Neural crest cell (in vitro differentiated cells): ENCODE results near the gene AKAP14. TPM values are rescaled to one million over a fixed set of nuclear protein-coding genes. Genes with fewer than 3 reads are reported as not detected.

Experiments used
- DNase-seq: peaks from one replicate; pipeline ENCODE4 v3.0.0; 2021; ENCODE audit warnings: low read depth, mixed read lengths, low spot score
- H3K27ac Mint-ChIP-seq: one replicate; pipeline ENCODE4 v1.8.0; 2021; ENCODE audit warnings: mild to moderate bottlenecking, mixed read lengths; ENCODE audit not compliant: unreplicated experiment
- H3K27me3 Mint-ChIP-seq: 2 replicates; pipeline ENCODE4 v1.8.0; 2021; ENCODE audit warnings: low read depth, mild to moderate bottlenecking, mixed read lengths
- H3K36me3 Mint-ChIP-seq: 2 replicates; pipeline ENCODE4 v1.8.0; 2021; ENCODE audit warnings: low read depth, mild to moderate bottlenecking, mixed read lengths
- H3K4me1 Mint-ChIP-seq: 2 replicates; pipeline ENCODE4 v1.8.0; 2021; ENCODE audit warnings: mixed read lengths
- H3K4me3 Mint-ChIP-seq: one replicate; pipeline ENCODE4 v1.8.0; 2021; ENCODE audit warnings: mild to moderate bottlenecking, mixed read lengths
- H3K9me3 Mint-ChIP-seq: 2 replicates; pipeline ENCODE4 v1.8.0; 2021; ENCODE audit warnings: mixed read lengths
- CTCF ChIP-seq: fragments of 200-600 bp; sonication (generic); conservative IDR thresholded peaks from 2 replicates; pipeline ENCODE4 v1.5.0; 2021; ENCODE audit warnings: antibody characterized with exemption, mild to moderate bottlenecking
- total RNA-seq: library from RNA; stranded (reverse); gene quantifications from 2 replicates; pipeline ENCODE4 v1.2.1, GENCODE V29; 2021

The AKAP14 gene
- total RNA-seq, 1 donor from 2014 or later: not detected

GRCh38 chrX:119871599-119872395, 23.9 kb upstream of the AKAP14 start, which contains the start of the genes NDUFA1 and RNF113A:
Gene NDUFA1, plus strand, starts transcription at chrX:119871832. Its CDS starts 80 bp downstream, at chrX:119871912.
Gene RNF113A, minus strand, starts transcription at chrX:119871733. Its CDS starts 120 bp downstream, at chrX:119871613.
- peaks cover 5% of the 10 kb centered on the region for H3K36me3 Mint-ChIP-seq
- H3K27me3 Mint-ChIP-seq: no peaks in the 10 kb centered on the region
- peaks cover 19% of the 10 kb centered on the region for H3K4me1 Mint-ChIP-seq
- peak within 1 kb of the TSS; percentile 98 for H3K27ac Mint-ChIP-seq
- H3K9me3 Mint-ChIP-seq: no peaks in the 10 kb centered on the region
- peak within 1 kb of the TSS; percentile 95 for H3K4me3 Mint-ChIP-seq
- DNase-seq: peak; percentile 58
- TF ChIP-seq CTCF: no peak

DNA sequence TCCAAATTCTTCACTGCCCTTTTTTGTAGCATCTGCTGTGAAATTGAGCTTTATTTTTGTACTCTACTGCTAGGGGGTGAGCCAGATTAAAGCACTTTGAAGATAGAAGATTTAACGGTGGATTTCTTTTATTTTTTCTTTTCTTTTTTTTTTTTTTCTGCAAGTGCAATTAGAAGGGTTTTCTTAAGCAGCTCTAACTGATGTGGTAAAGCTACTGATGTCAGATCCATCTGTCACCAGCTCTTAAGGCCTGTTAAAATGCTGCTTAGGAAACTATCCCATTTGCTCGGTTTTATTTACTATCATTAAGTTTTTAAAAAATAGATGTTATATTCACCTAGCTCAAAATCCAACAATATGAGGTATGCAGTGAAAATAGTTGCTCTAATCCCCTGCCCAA, 17.0 kb upstream of the AKAP14 start:
- no peak for TF ChIP-seq CTCF
- H3K9me3 Mint-ChIP-seq: peaks cover under 1% of the 10 kb centered on the region
- no peak overlapping the region for H3K4me3 Mint-ChIP-seq
- H3K36me3 Mint-ChIP-seq: peaks cover 1% of the 10 kb centered on the region
- H3K4me1 Mint-ChIP-seq: peaks cover 5% of the 10 kb centered on the region
- DNase-seq: no peak
- no peak overlapping the region for H3K27ac Mint-ChIP-seq
- H3K27me3 Mint-ChIP-seq: no peaks in the 10 kb centered on the region

DNA sequence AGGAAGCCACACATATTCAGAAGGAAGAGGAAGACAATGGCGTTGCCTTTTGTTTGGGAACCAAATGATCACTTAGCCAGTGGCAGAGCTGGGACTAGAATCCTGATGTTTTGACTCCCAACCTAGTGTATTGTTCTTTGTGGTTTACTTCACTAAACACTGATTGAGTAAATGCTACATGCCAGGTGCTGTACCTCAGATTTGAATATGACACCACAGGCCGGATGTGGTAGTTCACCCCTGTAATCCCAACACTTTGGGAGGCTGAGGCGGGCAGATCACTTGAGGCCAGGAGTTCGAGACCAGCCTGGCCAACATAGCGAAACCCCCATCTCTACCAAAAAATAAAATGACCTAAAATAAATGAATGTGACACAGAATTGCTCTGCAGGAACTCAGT, 15.6 kb upstream of the AKAP14 start:
- peaks cover 4% of the 10 kb centered on the region for H3K9me3 Mint-ChIP-seq
- peaks cover 3% of the 10 kb centered on the region for H3K36me3 Mint-ChIP-seq
- H3K27ac Mint-ChIP-seq: no peak overlapping the region
- peaks cover 5% of the 10 kb centered on the region for H3K4me1 Mint-ChIP-seq
- DNase-seq: no peak
- TF ChIP-seq CTCF: no peak
- H3K27me3 Mint-ChIP-seq: no peaks in the 10 kb centered on the region
- H3K4me3 Mint-ChIP-seq: no peak overlapping the region

- Mint-ChIP-seq H3K9me3 (peaks cover 4% of the 10 kb centered on the region), H3K4me1 (peaks cover 5% of the 10 kb centered on the region), H3K36me3 (peaks cover 3% of the 10 kb centered on the region), H3K27ac (no peak overlapping the region), H3K4me3 (peak overlapping the region; percentile 52), H3K27me3 (no peaks in the 10 kb centered on the region)
- TF ChIP-seq CTCF: peak; percentile 65
- DNase-seq: peak; percentile 1
Measured at GRCh38 chrX:119880552-119881437, 14.9 kb upstream of the AKAP14 start.

DNA sequence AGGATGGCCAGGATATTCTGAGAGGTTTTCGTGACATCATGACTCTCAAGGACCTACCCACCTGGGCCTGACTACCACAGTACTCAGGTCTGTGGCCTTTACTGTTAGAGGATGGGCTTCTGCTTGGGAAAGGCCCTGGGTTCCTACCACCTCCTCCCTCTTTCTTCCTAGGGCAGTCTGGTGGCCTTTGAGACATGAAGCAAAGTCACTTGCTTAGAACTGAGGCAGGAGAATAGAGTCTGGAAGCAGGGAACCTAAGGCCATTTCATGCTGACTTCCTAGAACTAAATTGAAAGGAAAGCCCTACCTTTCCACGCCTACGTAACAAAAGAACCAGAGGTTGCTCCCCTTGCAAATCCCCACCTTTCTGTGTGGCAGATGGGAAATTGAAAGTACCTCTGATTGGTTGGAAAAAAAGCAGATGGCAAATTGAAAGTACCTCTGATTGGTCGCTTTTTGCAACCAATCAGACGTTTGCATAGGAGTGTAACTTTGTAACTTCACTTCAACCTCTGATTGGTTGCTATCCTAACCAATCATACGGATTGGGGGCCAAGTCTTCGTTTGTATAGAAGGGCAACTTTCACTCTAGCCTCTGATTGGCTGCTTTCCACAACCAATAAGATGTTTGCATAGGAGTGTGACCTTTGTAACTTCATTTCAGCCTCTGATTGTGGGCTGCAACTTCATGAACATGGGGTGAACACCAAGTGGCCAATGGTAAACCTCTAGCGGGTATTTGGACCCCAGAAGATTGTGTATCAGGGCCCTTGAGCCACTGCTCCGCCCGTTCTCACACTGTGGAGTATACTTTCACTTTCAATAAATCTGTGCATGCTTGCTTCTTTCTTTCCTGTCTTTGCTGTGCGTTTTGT, 9.9 kb upstream of the AKAP14 start:
- Mint-ChIP-seq H3K4me3 (no peak overlapping the region), H3K27me3 (no peaks in the 10 kb centered on the region), H3K36me3 (peaks cover 3% of the 10 kb centered on the region), H3K9me3 (peaks cover 4% of the 10 kb centered on the region), H3K4me1 (peaks cover 2% of the 10 kb centered on the region), H3K27ac (no peak overlapping the region)
- no peak for DNase-seq
- TF ChIP-seq CTCF: no peak
